Astrocyte (in vitro differentiated cells and primary cell): ENCODE data around the gene ZNF618. TPM values are rescaled to one million over a fixed set of nuclear protein-coding genes. Genes with fewer than 3 reads are reported as not detected.

Experiments used
- DNase-seq: peaks from one replicate; pipeline ENCODE4 v3.0.0-alpha.2; 2010; ENCODE audit warnings: low read depth
- FAIRE-seq: peaks from 2 replicates; lab custom pipeline; 2011; peaks lifted over from hg19 to GRCh38; lab: Jason Lieb, UNC
- H2AFZ ChIP-seq: 2 replicates; pipeline ENCODE4 v1.6.0; 2012; ENCODE audit warnings: low read depth, low read length, inconsistent platforms
- H3K27ac ChIP-seq: 2 replicates; pipeline ENCODE4 v1.5.1; 2011; ENCODE audit warnings: low read depth, low read length, inconsistent platforms
- H3K27me3 ChIP-seq: 2 replicates; pipeline ENCODE4 v1.6.0; 2011; ENCODE audit warnings: low read length, inconsistent platforms; ENCODE audit not compliant: insufficient read depth
- H3K36me3 ChIP-seq: 2 replicates; pipeline ENCODE4 v1.5.1; 2011; ENCODE audit warnings: low read length, inconsistent platforms; ENCODE audit not compliant: insufficient read depth
- H3K4me1 ChIP-seq: 2 replicates; pipeline ENCODE4 v1.5.1; 2011; ENCODE audit warnings: low read length, inconsistent platforms; ENCODE audit not compliant: insufficient read depth
- H3K4me2 ChIP-seq: 2 replicates; pipeline ENCODE4 v1.6.0; 2012; ENCODE audit warnings: low read length, inconsistent platforms
- H3K4me3 ChIP-seq: 2 replicates; pipeline ENCODE4 v1.5.1; 2011; ENCODE audit warnings: low read depth, mild to moderate bottlenecking, low read length, inconsistent platforms; ENCODE audit not compliant: insufficient read depth
- H3K79me2 ChIP-seq: 2 replicates; pipeline ENCODE4 v1.6.0; 2012; ENCODE audit warnings: mild to moderate bottlenecking, low read length, inconsistent platforms; ENCODE audit not compliant: insufficient read depth
- H3K9ac ChIP-seq: 2 replicates; pipeline ENCODE4 v1.6.0; 2012; ENCODE audit warnings: mild to moderate bottlenecking, low read length, inconsistent platforms
- H3K9me3 ChIP-seq: 2 replicates; pipeline ENCODE4 v1.5.1; 2012; ENCODE audit warnings: low read depth, mild to moderate bottlenecking, low read length, inconsistent platforms; ENCODE audit not compliant: insufficient read depth
- H4K20me1 ChIP-seq: 2 replicates; pipeline ENCODE4 v1.6.0; 2012; ENCODE audit warnings: low read length, inconsistent platforms; ENCODE audit not compliant: insufficient read depth
- H3K27ac Mint-ChIP-seq: one replicate; pipeline ENCODE4 v1.8.0; 2021; ENCODE audit warnings: mild to moderate bottlenecking, mixed read lengths; ENCODE audit not compliant: unreplicated experiment
- H3K27me3 Mint-ChIP-seq: one replicate; pipeline ENCODE4 v1.8.0; 2021; ENCODE audit warnings: low read depth, mixed read lengths; ENCODE audit not compliant: unreplicated experiment
- H3K36me3 Mint-ChIP-seq: one replicate; pipeline ENCODE4 v1.8.0; 2021; ENCODE audit warnings: low read depth, mixed read lengths; ENCODE audit not compliant: unreplicated experiment
- H3K4me1 Mint-ChIP-seq: one replicate; pipeline ENCODE4 v1.8.0; 2021; ENCODE audit warnings: low read depth, mixed read lengths; ENCODE audit not compliant: unreplicated experiment
- H3K4me3 Mint-ChIP-seq: one replicate; pipeline ENCODE4 v1.8.0; 2021; ENCODE audit warnings: mild to moderate bottlenecking, moderate library complexity, mixed read lengths; ENCODE audit not compliant: unreplicated experiment
- H3K9me3 Mint-ChIP-seq: one replicate; pipeline ENCODE4 v1.8.0; 2021; ENCODE audit warnings: mild to moderate bottlenecking, mixed read lengths; ENCODE audit not compliant: unreplicated experiment
- EZH2 ChIP-seq: IDR thresholded peaks from 2 replicates; pipeline ENCODE4 v1.6.1; 2012; ENCODE audit warnings: mild to moderate bottlenecking, low read length, inconsistent platforms; ENCODE audit not compliant: insufficient read depth
- total RNA-seq: library from RNA; stranded (reverse); gene quantifications from 2 replicates; pipeline ENCODE4 v1.2.1, GENCODE V29; 2021
- TF ChIP-seq, protein P1 (sequence below): IDR thresholded peaks from 2 replicates; pipeline ENCODE4 v1.5.1; 2011; ENCODE audit warnings: low read depth, mild to moderate bottlenecking, inconsistent platforms, low read length, moderate library complexity; ENCODE audit not compliant: insufficient read depth

The ZNF618 gene
- total RNA-seq, 1 donor from 2014 or later: 30.1 TPM

GRCh38 chr9:114099669-114100270 is 223.7 kb downstream of the ZNF618 start:
- no peaks in the 10 kb centered on the region for H3K79me2 ChIP-seq
- Mint-ChIP-seq H3K36me3 (peaks cover 3% of the 10 kb centered on the region), H3K4me1 (peaks cover 2% of the 10 kb centered on the region), H3K4me3 (no peak overlapping the region), H3K27me3 (peaks cover 45% of the 10 kb centered on the region), H3K27ac (no peak overlapping the region), H3K9me3 (peaks cover 11% of the 10 kb centered on the region)
- FAIRE-seq (no peak), DNase-seq (no peak)
- H3K4me2 ChIP-seq: no peak overlapping the region
- H3K9ac ChIP-seq: no peak overlapping the region
- TF ChIP-seq, protein P1, sequence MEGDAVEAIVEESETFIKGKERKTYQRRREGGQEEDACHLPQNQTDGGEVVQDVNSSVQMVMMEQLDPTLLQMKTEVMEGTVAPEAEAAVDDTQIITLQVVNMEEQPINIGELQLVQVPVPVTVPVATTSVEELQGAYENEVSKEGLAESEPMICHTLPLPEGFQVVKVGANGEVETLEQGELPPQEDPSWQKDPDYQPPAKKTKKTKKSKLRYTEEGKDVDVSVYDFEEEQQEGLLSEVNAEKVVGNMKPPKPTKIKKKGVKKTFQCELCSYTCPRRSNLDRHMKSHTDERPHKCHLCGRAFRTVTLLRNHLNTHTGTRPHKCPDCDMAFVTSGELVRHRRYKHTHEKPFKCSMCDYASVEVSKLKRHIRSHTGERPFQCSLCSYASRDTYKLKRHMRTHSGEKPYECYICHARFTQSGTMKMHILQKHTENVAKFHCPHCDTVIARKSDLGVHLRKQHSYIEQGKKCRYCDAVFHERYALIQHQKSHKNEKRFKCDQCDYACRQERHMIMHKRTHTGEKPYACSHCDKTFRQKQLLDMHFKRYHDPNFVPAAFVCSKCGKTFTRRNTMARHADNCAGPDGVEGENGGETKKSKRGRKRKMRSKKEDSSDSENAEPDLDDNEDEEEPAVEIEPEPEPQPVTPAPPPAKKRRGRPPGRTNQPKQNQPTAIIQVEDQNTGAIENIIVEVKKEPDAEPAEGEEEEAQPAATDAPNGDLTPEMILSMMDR: no peak
- no peak for TF ChIP-seq EZH2
- H3K4me3 ChIP-seq: no peak overlapping the region
- H3K4me1 ChIP-seq: peaks cover 5% of the 10 kb centered on the region
- no peaks in the 10 kb centered on the region for H3K36me3 ChIP-seq
- no peaks in the 10 kb centered on the region for H4K20me1 ChIP-seq
- H3K27ac ChIP-seq: no peak overlapping the region
- no peak overlapping the region for H2AFZ ChIP-seq
- peaks cover 2% of the 10 kb centered on the region for H3K27me3 ChIP-seq
- peaks cover 6% of the 10 kb centered on the region for H3K9me3 ChIP-seq

GRCh38 chr9:114100536-114100935 is 224.4 kb downstream of the ZNF618 start:
- peaks cover 11% of the 10 kb centered on the region for H3K9me3 Mint-ChIP-seq
- Histone ChIP-seq H3K9me3 (peaks cover 6% of the 10 kb centered on the region), H3K27me3 (peaks cover 2% of the 10 kb centered on the region), H2AFZ (no peak overlapping the region), H3K4me2 (no peak overlapping the region), H3K79me2 (no peaks in the 10 kb centered on the region), H3K36me3 (no peaks in the 10 kb centered on the region), H3K4me3 (no peak overlapping the region), H4K20me1 (no peaks in the 10 kb centered on the region), H3K4me1 (peaks cover 5% of the 10 kb centered on the region), H3K27ac (no peak overlapping the region), H3K9ac (no peak overlapping the region)
- no peak for FAIRE-seq
- peaks cover 41% of the 10 kb centered on the region for H3K27me3 Mint-ChIP-seq
- H3K27ac Mint-ChIP-seq: no peak overlapping the region
- H3K4me1 Mint-ChIP-seq: peaks cover 2% of the 10 kb centered on the region
- TF ChIP-seq, protein P1: no peak
- no peak for TF ChIP-seq EZH2
- no peak overlapping the region for H3K4me3 Mint-ChIP-seq
- no peak for DNase-seq
- H3K36me3 Mint-ChIP-seq: peaks cover 3% of the 10 kb centered on the region

GRCh38 chr9:114102484-114102883 is 226.4 kb downstream of the ZNF618 start:
- FAIRE-seq (no peak), DNase-seq (no peak)
- peaks cover 9% of the 10 kb centered on the region for H3K9me3 Mint-ChIP-seq
- Histone ChIP-seq H2AFZ (no peak overlapping the region), H3K36me3 (no peaks in the 10 kb centered on the region), H3K9ac (no peak overlapping the region), H3K4me1 (peaks cover 5% of the 10 kb centered on the region), H3K4me3 (no peak overlapping the region), H3K9me3 (peaks cover 6% of the 10 kb centered on the region), H3K79me2 (no peaks in the 10 kb centered on the region), H4K20me1 (no peaks in the 10 kb centered on the region), H3K27me3 (peaks cover 2% of the 10 kb centered on the region), H3K4me2 (no peak overlapping the region), H3K27ac (no peak overlapping the region)
- H3K4me1 Mint-ChIP-seq: peaks cover 2% of the 10 kb centered on the region
- H3K27me3 Mint-ChIP-seq: peaks cover 22% of the 10 kb centered on the region
- no peak overlapping the region for H3K4me3 Mint-ChIP-seq
- H3K27ac Mint-ChIP-seq: no peak overlapping the region
- TF ChIP-seq, protein P1: no peak
- TF ChIP-seq EZH2: no peak
- peaks cover 3% of the 10 kb centered on the region for H3K36me3 Mint-ChIP-seq
